Keratinocyte (primary cell): ENCODE measurements around the gene CEP164. TPM values are rescaled to one million over a fixed set of nuclear protein-coding genes. Genes with fewer than 3 reads are reported as not detected.

Experiments
- DNase-seq: peaks from one replicate; pipeline ENCODE4 v3.0.0-alpha.2; 2011; ENCODE audit warnings: low read depth, missing footprints, low spot score
- FAIRE-seq: peaks from 2 replicates; lab custom pipeline; 2011; peaks lifted over from hg19 to GRCh38; lab: Jason Lieb, UNC
- H2AFZ ChIP-seq: 2 replicates; pipeline ENCODE4 v1.6.0; 2012; ENCODE audit warnings: low read length, control low read depth, inconsistent platforms; ENCODE audit not compliant: control insufficient read depth
- H3K27ac ChIP-seq: 2 replicates; pipeline ENCODE4 v1.5.1; 2011; ENCODE audit warnings: low read length; ENCODE audit not compliant: control insufficient read depth, insufficient read depth
- H3K27me3 ChIP-seq: 3 replicates; pipeline ENCODE4 v1.6.0; 2011; ENCODE audit warnings: low read length; ENCODE audit not compliant: control insufficient read depth, insufficient read depth; ENCODE audit errors: extremely low read depth
- H3K36me3 ChIP-seq, 2 experiments: 2 replicates in 1 of 2; 3 replicates in 1 of 2; pipeline ENCODE4 v1.5.1; 2011; ENCODE audit warnings: low read length in 2 of 2, mild to moderate bottlenecking in 1 of 2; ENCODE audit not compliant: control insufficient read depth in 2 of 2, insufficient read depth in 2 of 2; ENCODE audit errors: extremely low read depth in 1 of 2
- H3K4me1 ChIP-seq: 3 replicates; pipeline ENCODE4 v1.5.1; 2011; ENCODE audit warnings: low read length; ENCODE audit not compliant: control insufficient read depth, insufficient read depth; ENCODE audit errors: extremely low read depth
- H3K4me2 ChIP-seq: 3 replicates; pipeline ENCODE4 v1.6.0; 2011; ENCODE audit warnings: low read depth, low read length; ENCODE audit not compliant: control insufficient read depth, insufficient read depth; ENCODE audit errors: extremely low read depth
- H3K4me3 ChIP-seq, 3 experiments: fragments of 200-600 bp in 1 of 3; sonication (generic) in 1 of 3; 2 replicates in 2 of 3; 3 replicates in 1 of 3; pipeline ENCODE4 v1.5.1; 2011 to 2016; ENCODE audit warnings: low read length in 3 of 3, mild to moderate bottlenecking in 3 of 3, control low read depth in 2 of 3, inconsistent platforms in 1 of 3, low read depth in 1 of 3, mixed read lengths in 1 of 3, mixed run types in 1 of 3, moderate library complexity in 1 of 3; ENCODE audit not compliant: control insufficient read depth in 2 of 3, insufficient read depth in 2 of 3; ENCODE audit errors: extremely low read depth in 1 of 3
- H3K79me2 ChIP-seq: 2 replicates; pipeline ENCODE4 v1.6.0; 2012; ENCODE audit warnings: low read length; ENCODE audit not compliant: control insufficient read depth, insufficient read depth
- H3K9ac ChIP-seq: 3 replicates; pipeline ENCODE4 v1.6.0; 2011; ENCODE audit warnings: low read length; ENCODE audit not compliant: control insufficient read depth, insufficient read depth; ENCODE audit errors: extremely low read depth
- H3K9me1 ChIP-seq: 3 replicates; pipeline ENCODE4 v1.6.0; 2011; ENCODE audit warnings: low read length; ENCODE audit not compliant: control insufficient read depth, insufficient read depth; ENCODE audit errors: extremely low read depth
- H3K9me3 ChIP-seq: 2 replicates; pipeline ENCODE4 v1.5.1; 2012; ENCODE audit warnings: low read depth, low read length; ENCODE audit not compliant: control insufficient read depth
- H4K20me1 ChIP-seq: 3 replicates; pipeline ENCODE4 v1.6.0; 2011; ENCODE audit warnings: low read length; ENCODE audit not compliant: control insufficient read depth, insufficient read depth; ENCODE audit errors: extremely low read depth
- EZH2 ChIP-seq: IDR thresholded peaks from one replicate; pipeline ENCODE4 v1.6.1; 2012; ENCODE audit warnings: inconsistent platforms, mild to moderate bottlenecking, low read length, moderate library complexity
- dilution Hi-C: fragments of 300-500 bp; cut with MboI; formaldehyde crosslinking; loops from one replicate; pipeline ENCODE4 v1.7.0; 2020; ENCODE audit warnings: low sequenced_read_pairs; ENCODE audit not compliant: extremely low pct_ligation_motif_present
- polyA plus RNA-seq, 5 experiments: library from polyadenylated mRNA; depleted of rRNA in 3 of 5; stranded (reverse) in 3 of 5; stranded (forward) in 1 of 5; unstranded in 1 of 5; fragments of >200 nt; gene quantifications; 1 replicate in 1 of 5; 2 replicates in 3 of 5; 3 replicates in 1 of 5; pipeline versions ENCODE4 v1.2.1 to v1.2.3, GENCODE V29; 2011 to 2012; ENCODE audit warnings: missing spikeins in 2 of 5, low read depth in 1 of 5, low replicate concordance in 1 of 5
- TF ChIP-seq, protein P1 (sequence below), 3 experiments: IDR thresholded peaks in 1 of 3; conservative IDR thresholded peaks in 1 of 3; optimal IDR thresholded peaks in 1 of 3; 2 replicates in 2 of 3; 3 replicates in 1 of 3; pipeline versions ENCODE3 to v1.5.1; 2011; ENCODE audit warnings: low read length in 3 of 3, mild to moderate bottlenecking in 3 of 3, moderate library complexity in 2 of 3, control low read depth in 1 of 3, inconsistent platforms in 1 of 3; ENCODE audit not compliant: insufficient read depth in 2 of 3; ENCODE audit errors: extremely low read depth in 1 of 3

CEP164 gene
- polyA plus RNA-seq, 1 donor (not counting 4 experiments of a cell fraction or from before 2014, with no cell fraction given) = 15.1 TPM

DNA sequence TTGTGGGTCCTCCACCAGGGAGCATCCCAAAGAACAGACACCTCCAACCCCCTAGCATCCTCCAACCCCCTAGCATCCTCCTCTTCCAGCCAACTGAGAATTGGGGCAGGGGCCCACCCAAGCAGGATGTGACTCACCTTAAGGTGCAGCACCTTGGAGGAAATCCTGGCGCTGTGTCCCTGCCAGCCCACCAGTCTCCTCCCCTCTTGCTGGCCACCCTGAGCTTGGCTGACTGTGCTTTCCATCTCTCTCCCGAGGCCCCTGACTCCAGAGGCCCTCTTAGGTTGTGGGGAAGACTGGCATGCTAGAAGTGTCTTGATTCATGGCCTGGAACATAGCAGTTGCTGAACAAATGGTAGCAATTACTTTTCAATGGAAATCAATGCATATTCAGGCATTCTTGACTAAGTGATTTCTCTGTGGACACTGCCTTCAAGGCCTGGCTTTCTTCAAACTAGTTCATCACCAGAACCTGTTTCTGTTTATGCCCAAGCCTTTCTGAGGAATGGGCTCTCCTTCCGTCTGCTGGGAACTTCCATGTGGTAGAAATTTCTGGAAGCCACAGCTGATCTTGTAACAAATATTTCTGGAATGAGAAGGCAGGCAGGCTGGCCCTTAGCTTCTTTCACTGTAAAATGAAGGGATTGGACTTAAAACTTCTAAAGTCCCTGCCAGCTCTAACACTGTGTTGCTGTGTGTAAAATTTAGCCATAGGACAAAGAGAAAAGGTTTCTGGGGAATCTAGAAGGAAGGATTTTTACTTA lies 60.5 kb downstream of the CEP164 start:
- H3K27me3 ChIP-seq = no peaks in the 10 kb centered on the region
- peaks cover 30 to 36% of the 10 kb centered on the region in 2 experiments for H3K36me3 ChIP-seq
- TF ChIP-seq, protein P1, sequence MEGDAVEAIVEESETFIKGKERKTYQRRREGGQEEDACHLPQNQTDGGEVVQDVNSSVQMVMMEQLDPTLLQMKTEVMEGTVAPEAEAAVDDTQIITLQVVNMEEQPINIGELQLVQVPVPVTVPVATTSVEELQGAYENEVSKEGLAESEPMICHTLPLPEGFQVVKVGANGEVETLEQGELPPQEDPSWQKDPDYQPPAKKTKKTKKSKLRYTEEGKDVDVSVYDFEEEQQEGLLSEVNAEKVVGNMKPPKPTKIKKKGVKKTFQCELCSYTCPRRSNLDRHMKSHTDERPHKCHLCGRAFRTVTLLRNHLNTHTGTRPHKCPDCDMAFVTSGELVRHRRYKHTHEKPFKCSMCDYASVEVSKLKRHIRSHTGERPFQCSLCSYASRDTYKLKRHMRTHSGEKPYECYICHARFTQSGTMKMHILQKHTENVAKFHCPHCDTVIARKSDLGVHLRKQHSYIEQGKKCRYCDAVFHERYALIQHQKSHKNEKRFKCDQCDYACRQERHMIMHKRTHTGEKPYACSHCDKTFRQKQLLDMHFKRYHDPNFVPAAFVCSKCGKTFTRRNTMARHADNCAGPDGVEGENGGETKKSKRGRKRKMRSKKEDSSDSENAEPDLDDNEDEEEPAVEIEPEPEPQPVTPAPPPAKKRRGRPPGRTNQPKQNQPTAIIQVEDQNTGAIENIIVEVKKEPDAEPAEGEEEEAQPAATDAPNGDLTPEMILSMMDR (optimal IDR thresholded peaks at IDR 0.05 in 1 of 3, IDR thresholded peaks at IDR 0.05 in 1 of 3, conservative IDR thresholded peaks at IDR 0.05 in 1 of 3; ENCODE audit: extremely low read depth in 1 of 3, insufficient read depth in 2 of 3, low read length in 3 of 3) = no peak
- TF ChIP-seq EZH2 = no peak
- no peak for DNase-seq
- H3K27ac ChIP-seq = no peak overlapping the region
- no peak for FAIRE-seq
- H3K4me2 ChIP-seq = no peak overlapping the region
- dilution Hi-C loops = no loop called here
- no peaks in the 10 kb centered on the region for H3K9me1 ChIP-seq
- H2AFZ ChIP-seq = no peak overlapping the region
- H3K4me1 ChIP-seq = peaks cover 24% of the 10 kb centered on the region
- H3K9ac ChIP-seq = no peak overlapping the region
- no peaks in the 10 kb centered on the region for H3K79me2 ChIP-seq
- no peak overlapping the region for H3K4me3 ChIP-seq
- H4K20me1 ChIP-seq = no peaks in the 10 kb centered on the region
- H3K9me3 ChIP-seq = no peaks in the 10 kb centered on the region

DNA sequence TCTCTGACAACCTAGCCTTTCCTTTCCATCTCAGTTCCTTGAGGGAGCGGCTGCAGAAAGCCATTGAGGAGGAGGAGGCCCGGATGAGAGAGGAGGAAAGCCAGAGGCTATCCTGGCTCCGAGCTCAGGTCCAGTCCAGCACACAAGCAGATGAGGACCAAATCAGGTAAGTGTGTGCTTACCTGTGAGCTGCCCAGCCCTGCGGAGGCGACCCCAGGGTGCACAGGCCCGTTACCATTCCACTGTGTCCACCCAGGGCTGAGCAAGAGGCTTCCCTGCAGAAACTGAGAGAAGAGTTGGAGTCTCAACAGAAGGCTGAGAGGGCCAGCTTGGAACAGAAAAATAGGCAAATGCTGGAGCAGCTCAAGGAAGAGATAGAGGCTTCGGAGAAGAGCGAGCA lies 63.1 kb downstream of the CEP164 start:
- Histone ChIP-seq H3K4me2 (no peak overlapping the region), H4K20me1 (no peaks in the 10 kb centered on the region), H3K36me3 (peaks cover 36 to 55% of the 10 kb centered on the region in 2 experiments), H3K9me1 (no peaks in the 10 kb centered on the region), H2AFZ (no peak overlapping the region), H3K79me2 (no peaks in the 10 kb centered on the region), H3K27ac (no peak overlapping the region), H3K4me1 (peaks cover 11% of the 10 kb centered on the region), H3K4me3 (no peak overlapping the region), H3K27me3 (no peaks in the 10 kb centered on the region), H3K9me3 (no peaks in the 10 kb centered on the region), H3K9ac (no peak overlapping the region)
- no peak for DNase-seq
- dilution Hi-C loops = no loop called here
- no peak for FAIRE-seq
- TF ChIP-seq, protein P1 (optimal IDR thresholded peaks at IDR 0.05 in 1 of 3, IDR thresholded peaks at IDR 0.05 in 1 of 3, conservative IDR thresholded peaks at IDR 0.05 in 1 of 3; ENCODE audit: extremely low read depth in 1 of 3, insufficient read depth in 2 of 3, low read length in 3 of 3) = no peak
- no peak for TF ChIP-seq EZH2
